ENCODE results near the gene CCL4.
"Not testable (repeated sequence)": the region's sequence is repeated elsewhere in the genome, so short reads cannot be mapped to it uniquely, and the experiment has no call there.

Gene CCL4

DNA sequence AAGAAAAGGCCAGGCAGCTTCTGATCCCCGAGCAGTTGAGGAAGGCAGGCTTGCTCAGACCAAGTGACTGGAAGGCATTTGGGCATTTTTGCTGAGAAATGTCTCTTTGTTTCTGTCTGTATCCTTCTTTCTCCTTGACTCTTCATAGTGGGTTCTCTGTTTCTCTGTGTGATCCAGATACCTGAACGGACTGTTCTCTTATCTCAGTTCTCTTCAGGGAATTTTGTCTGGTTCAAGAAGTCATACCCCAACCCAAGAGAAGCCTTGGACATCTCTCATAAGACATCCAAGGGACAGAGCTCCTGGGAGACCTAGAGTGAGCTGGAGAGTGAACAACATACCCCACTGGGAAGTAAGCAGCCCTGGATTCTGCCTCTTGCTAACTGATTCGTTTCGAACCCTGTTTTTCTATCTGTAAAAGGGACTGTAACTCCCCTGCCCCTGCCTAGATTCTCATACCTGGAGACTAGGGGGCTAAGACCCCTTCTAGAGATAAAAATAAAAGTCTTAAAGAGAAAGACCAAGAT, 14.2 kb upstream of the CCL4 start:
- no peak overlapping the region for H3K27ac ChIP-seq (ENCODE audit: low read depth, low read length)
- H3K9me3 ChIP-seq (ENCODE audit: control insufficient read depth, insufficient read depth, low read length): no peaks in the 10 kb centered on the region
- H3K4me1 ChIP-seq (ENCODE audit: control insufficient read depth, low read length): peaks cover 36% of the 10 kb centered on the region
- peaks cover 7% of the 10 kb centered on the region; the same call in 1 of the 2 replicates for H3F3A ChIP-seq (ENCODE audit: control insufficient read depth, insufficient read depth)
- H3K4me2 ChIP-seq (ENCODE audit: low read length): peak overlapping the region; percentile 68
- H3K4me3 ChIP-seq (ENCODE audit: low read length): peak overlapping the region; percentile 51; the same call in 1 of the 2 replicates
- H3K79me2 ChIP-seq (ENCODE audit: control insufficient read depth, low read length): no peaks in the 10 kb centered on the region
- peaks cover 41% of the 10 kb centered on the region for H3K27me3 ChIP-seq (ENCODE audit: control insufficient read depth, low read length)
- TF ChIP-seq CTCF (IDR thresholded peaks at IDR 0.05; ENCODE audit: low read depth, low read length, poor library complexity, severe bottlenecking) (no peak), EZH2phosphoT487 (IDR thresholded peaks at IDR 0.05; ENCODE audit: borderline replicate concordance, low read length) (no peak)
- no peaks in the 10 kb centered on the region for H3K36me3 ChIP-seq (ENCODE audit: control insufficient read depth, low read length)
- H3K9me2 ChIP-seq (replicated peaks; ENCODE audit: control insufficient read depth, low read length): no peaks in the 10 kb centered on the region
- H4K20me1 ChIP-seq (ENCODE audit: control insufficient read depth, insufficient read depth, low read depth, low read length): peaks cover 3% of the 10 kb centered on the region; the same call in 1 of the 2 replicates

DNA sequence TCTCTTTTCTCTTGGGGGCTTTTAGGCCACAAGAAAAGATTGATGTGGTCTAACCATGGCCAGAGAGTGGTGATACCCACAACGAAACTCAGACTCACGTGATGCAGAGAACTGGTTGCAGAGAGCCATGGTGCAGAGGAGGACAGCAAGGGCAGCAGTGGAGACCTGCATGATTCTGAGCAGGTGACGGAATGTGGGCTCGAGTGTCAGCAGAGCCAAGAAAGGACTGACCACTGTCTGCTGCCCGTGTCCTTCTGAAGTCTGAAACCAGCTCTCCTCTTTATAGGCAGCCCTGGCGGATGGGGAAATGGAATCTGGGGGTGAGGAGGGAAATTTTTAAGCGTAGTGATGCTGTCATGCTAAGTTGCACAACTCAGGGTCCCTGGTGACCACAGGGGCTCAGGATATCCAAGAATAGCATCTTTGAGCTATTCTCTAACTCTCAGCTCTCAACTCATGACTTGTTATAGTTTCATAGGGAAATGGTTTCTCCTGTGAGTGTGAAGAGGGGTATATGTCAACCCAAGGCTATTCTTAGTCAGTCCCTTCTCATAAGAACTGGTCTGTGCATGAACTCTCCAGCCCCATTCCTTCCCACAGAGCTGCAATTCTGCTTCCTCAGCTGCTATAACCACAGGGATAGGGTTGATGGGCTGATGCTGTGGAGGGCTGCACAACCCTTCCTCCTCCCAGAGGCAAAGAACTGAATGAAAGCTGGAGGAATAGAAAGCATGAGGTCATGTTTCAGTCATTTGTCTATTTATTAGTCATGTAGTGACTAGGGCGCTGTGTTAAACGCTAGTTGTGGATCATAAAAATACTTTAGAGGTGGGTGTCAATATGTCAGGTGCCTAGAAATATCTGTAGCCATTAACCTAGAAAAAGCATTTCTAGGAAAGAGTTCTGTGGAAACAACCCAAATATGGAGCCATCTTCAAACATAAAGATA, 13.5 kb upstream of the CCL4 start, which contains the start of gene CCL3:
Gene CCL3, minus strand, starts transcription at position 256 of the 949 bp plus-strand sequence. Its CDS starts 85 bp downstream, at position 171.
- Histone ChIP-seq H4K20me1 (ENCODE audit: control insufficient read depth, insufficient read depth, low read depth, low read length) (peaks cover 3% of the 10 kb centered on the region; the same call in 1 of the 2 replicates), H3K27ac (ENCODE audit: low read depth, low read length) (peak within 1 kb of the TSS; percentile 33; the same call in 1 of the 2 replicates), H3K9me2 (replicated peaks; ENCODE audit: control insufficient read depth, low read length) (no peaks in the 10 kb centered on the region), H3K9me3 (ENCODE audit: control insufficient read depth, insufficient read depth, low read length) (no peaks in the 10 kb centered on the region), H3K4me2 (ENCODE audit: low read length) (peak within 1 kb of the TSS; percentile 68), H3F3A (ENCODE audit: control insufficient read depth, insufficient read depth) (peaks cover 7% of the 10 kb centered on the region; the same call in 1 of the 2 replicates), H3K36me3 (ENCODE audit: control insufficient read depth, low read length) (no peaks in the 10 kb centered on the region), H3K4me1 (ENCODE audit: control insufficient read depth, low read length) (peaks cover 36% of the 10 kb centered on the region), H3K27me3 (ENCODE audit: control insufficient read depth, low read length) (peaks cover 37% of the 10 kb centered on the region), H3K79me2 (ENCODE audit: control insufficient read depth, low read length) (no peaks in the 10 kb centered on the region), H3K4me3 (ENCODE audit: low read length) (peak within 1 kb of the TSS; percentile 51)
- TF ChIP-seq CTCF (IDR thresholded peaks at IDR 0.05; ENCODE audit: low read depth, low read length, poor library complexity, severe bottlenecking): no peak
- no peak for TF ChIP-seq EZH2phosphoT487 (IDR thresholded peaks at IDR 0.05; ENCODE audit: borderline replicate concordance, low read length)

- Histone ChIP-seq H3K9me2 (replicated peaks; ENCODE audit: control insufficient read depth, low read length) (no peaks in the 10 kb centered on the region), H3K36me3 (ENCODE audit: control insufficient read depth, low read length) (no peaks in the 10 kb centered on the region), H3K79me2 (ENCODE audit: control insufficient read depth, low read length) (no peaks in the 10 kb centered on the region), H4K20me1 (ENCODE audit: control insufficient read depth, insufficient read depth, low read depth, low read length) (peaks cover 3% of the 10 kb centered on the region; the same call in 1 of the 2 replicates), H3K4me2 (ENCODE audit: low read length) (no peak overlapping the region), H3K4me3 (ENCODE audit: low read length) (no peak overlapping the region), H3K27ac (ENCODE audit: low read depth, low read length) (no peak overlapping the region), H3K27me3 (ENCODE audit: control insufficient read depth, low read length) (peaks cover 34% of the 10 kb centered on the region), H3F3A (ENCODE audit: control insufficient read depth, insufficient read depth) (peaks cover 7% of the 10 kb centered on the region; the same call in 1 of the 2 replicates), H3K9me3 (ENCODE audit: control insufficient read depth, insufficient read depth, low read length) (no peaks in the 10 kb centered on the region), H3K4me1 (ENCODE audit: control insufficient read depth, low read length) (peaks cover 36% of the 10 kb centered on the region)
- TF ChIP-seq CTCF (IDR thresholded peaks at IDR 0.05; ENCODE audit: low read depth, low read length, poor library complexity, severe bottlenecking) (no peak), EZH2phosphoT487 (IDR thresholded peaks at IDR 0.05; ENCODE audit: borderline replicate concordance, low read length) (no peak)
These were observed 11.4 kb upstream of the CCL4 start for GRCh38 chr17:36092230-36092629.

- H3K9me3 ChIP-seq (ENCODE audit: control insufficient read depth, insufficient read depth, low read length); H3F3A ChIP-seq (ENCODE audit: control insufficient read depth, insufficient read depth); H4K20me1 ChIP-seq (ENCODE audit: control insufficient read depth, insufficient read depth, low read depth, low read length); H3K4me3 ChIP-seq (ENCODE audit: low read length); H3K27ac ChIP-seq (ENCODE audit: low read depth, low read length); H3K79me2 ChIP-seq (ENCODE audit: control insufficient read depth, low read length); H3K4me2 ChIP-seq (ENCODE audit: low read length); H3K9me2 ChIP-seq (replicated peaks; ENCODE audit: control insufficient read depth, low read length); H3K36me3 ChIP-seq (ENCODE audit: control insufficient read depth, low read length): not testable (repeated sequence)
- Histone ChIP-seq H3K27me3 (ENCODE audit: control insufficient read depth, low read length) (peaks cover 34% of the 10 kb centered on the region), H3K4me1 (ENCODE audit: control insufficient read depth, low read length) (peaks cover 36% of the 10 kb centered on the region)
These were observed 10.9 kb upstream of the CCL4 start for GRCh38 chr17:36092715-36093114.

Data from DOHH2 (cell line).